Right cardiac atrium (tissue), 5 donors: ENCODE data around the gene GRID2IP. TPM values are rescaled to one million over a fixed set of nuclear protein-coding genes. Genes with fewer than 3 reads are reported as not detected.

Source experiments
- ATAC-seq, 2 donors: fragments of 200-7000 bp; cut with Tn5 transposase; one replicate each; pipeline versions ENCODE4 v1.8.0 to v1.9.1; 2020; ENCODE audit warnings: moderate library complexity in 2 of 2, mild to moderate bottlenecking in 1 of 2
- DNase-seq, 3 donors: peaks; one replicate each; pipeline ENCODE4 v3.0.0-alpha.2; 2020
- H3K27ac ChIP-seq: one replicate; pipeline ENCODE4 v1.5.1; 2013; ENCODE audit warnings: mild to moderate bottlenecking, low read length, control low read depth, moderate library complexity
- H3K27me3 ChIP-seq: one replicate; pipeline ENCODE4 v1.6.1; 2013; ENCODE audit not compliant: control insufficient read depth, insufficient read depth
- H3K4me1 ChIP-seq: one replicate; pipeline ENCODE4 v1.6.1; 2013; ENCODE audit warnings: low read length; ENCODE audit not compliant: control insufficient read depth, insufficient read depth
- H3K4me3 ChIP-seq: one replicate; pipeline ENCODE4 v1.5.1; 2013; ENCODE audit warnings: low read length, control low read depth
- H3K9me3 ChIP-seq: one replicate; pipeline ENCODE4 v1.6.1; 2013; ENCODE audit warnings: low read length; ENCODE audit not compliant: control insufficient read depth
- WGBS: extraction: QIAGEN DNeasy Blood & Tissue Kit; methylation state at CpG from one replicate; pipeline ENCODE4 v1.1.7; 2013; 5-methylcytosine and 5-hydroxymethylcytosine counted together
- intact Hi-C, 4 donors: fragments of 100-400 bp; cut with DNase I; formaldehyde crosslinking; loops; one replicate each; pipeline versions ENCODE4 v1.11.0 to v1.14.0; 2022 to 2023
- polyA plus RNA-seq: library from polyadenylated mRNA; stranded (reverse); fragments of 200-250 nt; gene quantifications from one replicate; pipeline ENCODE4 v1.2.3, GENCODE V29; 2013
- total RNA-seq, 4 donors: library from RNA; stranded (reverse); fragmentation: NEBNext Ultra II Directional; extraction: Animal tissue kit (Norgen Biotek cat#: 25700); gene quantifications; one replicate each; pipeline ENCODE4 v1.2.1, GENCODE V29; 2021
- donor health status: healthy with polysubstance abuse.
- donor health status: DM: no; HTN: yes; CAD: no.
- donor health status: DM: no; HTN: no; CAD: no.
- donor health status: DM: no; HTN: yes; CAD: no; lungs with severe emphysema.
- donor health status: DM: yes; HTN: yes; CAD: no.

GRID2IP gene
- total and polyA plus RNA-seq, 5 donors = 0.05 to 0.20 (median 0.09) TPM; not detected in 2

DNA sequence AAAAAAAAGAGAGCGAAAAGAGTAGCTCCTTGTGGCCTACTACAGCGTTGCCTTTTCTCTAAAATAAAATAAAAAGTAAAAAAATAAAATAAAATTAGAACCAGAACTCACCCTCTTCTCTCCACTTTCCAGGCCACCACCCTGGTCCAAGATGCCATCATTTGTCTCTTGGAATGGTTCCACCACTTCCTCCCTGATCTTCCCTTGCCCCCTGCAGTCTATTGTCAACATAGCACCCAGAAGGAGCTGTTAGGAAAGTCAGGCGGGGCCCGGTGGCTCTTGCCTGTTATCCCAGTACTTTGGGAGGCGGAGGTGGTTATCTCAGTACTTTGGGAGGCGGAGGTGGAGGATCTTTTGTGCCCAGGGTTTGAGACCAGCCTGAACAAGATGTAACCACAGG, 7.6 kb upstream of the GRID2IP start:
- DNase-seq (peak in 1 of 3 donors; percentile 35), ATAC-seq (peak in 1 of 2 donors; percentile 31)
- no peak overlapping the region for H3K27ac ChIP-seq
- WGBS = 45% methylated on average over 6 of the region's 6 CpGs
- H3K27me3 ChIP-seq = no peaks in the 10 kb centered on the region
- no peak overlapping the region for H3K4me3 ChIP-seq
- H3K9me3 ChIP-seq = no peaks in the 10 kb centered on the region
- intact Hi-C loops = no loop called here
- H3K4me1 ChIP-seq = no peaks in the 10 kb centered on the region

DNA sequence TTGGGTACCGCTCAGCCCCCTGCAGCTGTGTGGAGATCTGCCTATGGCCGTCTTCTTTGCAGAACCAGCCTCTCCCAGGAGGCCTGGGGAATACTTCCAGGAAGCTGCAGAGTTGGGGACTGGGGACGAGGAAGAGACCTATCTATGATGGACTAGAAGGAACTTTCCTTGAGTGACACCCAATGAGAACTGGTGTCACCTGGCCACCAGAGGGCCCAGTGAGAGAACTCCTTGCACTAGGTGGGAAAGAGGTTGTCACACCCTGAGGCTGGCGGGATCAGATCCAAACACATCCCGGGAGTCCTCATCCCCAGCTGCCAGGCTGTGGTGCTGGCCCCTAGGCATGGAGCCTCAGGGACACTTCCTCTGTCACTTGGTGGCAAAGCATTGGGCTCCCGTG, 4.9 kb upstream of the GRID2IP start:
- H3K27ac ChIP-seq = no peak overlapping the region
- no peaks in the 10 kb centered on the region for H3K9me3 ChIP-seq
- H3K27me3 ChIP-seq = no peaks in the 10 kb centered on the region
- no peak overlapping the region for H3K4me3 ChIP-seq
- no peaks in the 10 kb centered on the region for H3K4me1 ChIP-seq
- 67% methylated on average over 6 of the region's 6 CpGs for WGBS
- DNase-seq (no peak), ATAC-seq (no peak)
- intact Hi-C loops = no loop called here

DNA sequence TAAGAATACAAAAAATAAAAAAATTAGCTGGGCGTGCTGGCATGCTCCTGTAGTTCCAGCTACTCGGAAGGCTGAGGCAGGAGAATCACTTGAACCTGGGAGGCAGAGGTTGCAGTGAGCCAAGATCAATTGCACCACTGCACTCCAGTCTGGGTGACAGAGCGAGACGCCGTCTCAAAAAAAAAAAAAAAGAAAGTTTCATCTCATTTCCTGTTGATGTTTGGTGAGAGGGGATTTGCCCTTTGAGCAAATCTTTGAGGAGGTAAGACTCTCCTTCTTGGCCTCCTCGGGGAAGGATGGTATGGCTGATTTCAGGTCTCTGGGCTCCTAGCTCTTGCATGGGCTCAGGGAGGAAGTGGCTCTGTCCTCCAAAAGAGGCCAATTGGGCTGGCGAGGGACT, 3.6 kb upstream of the GRID2IP start:
- WGBS = 82% methylated on average over 7 of the region's 7 CpGs
- DNase-seq (peak in 1 of 3 donors; percentile 20), ATAC-seq (no peak)
- intact Hi-C loops = no loop called here
- no peak overlapping the region for H3K27ac ChIP-seq
- no peaks in the 10 kb centered on the region for H3K9me3 ChIP-seq
- H3K4me1 ChIP-seq = no peaks in the 10 kb centered on the region
- no peaks in the 10 kb centered on the region for H3K27me3 ChIP-seq
- no peak overlapping the region for H3K4me3 ChIP-seq

DNA sequence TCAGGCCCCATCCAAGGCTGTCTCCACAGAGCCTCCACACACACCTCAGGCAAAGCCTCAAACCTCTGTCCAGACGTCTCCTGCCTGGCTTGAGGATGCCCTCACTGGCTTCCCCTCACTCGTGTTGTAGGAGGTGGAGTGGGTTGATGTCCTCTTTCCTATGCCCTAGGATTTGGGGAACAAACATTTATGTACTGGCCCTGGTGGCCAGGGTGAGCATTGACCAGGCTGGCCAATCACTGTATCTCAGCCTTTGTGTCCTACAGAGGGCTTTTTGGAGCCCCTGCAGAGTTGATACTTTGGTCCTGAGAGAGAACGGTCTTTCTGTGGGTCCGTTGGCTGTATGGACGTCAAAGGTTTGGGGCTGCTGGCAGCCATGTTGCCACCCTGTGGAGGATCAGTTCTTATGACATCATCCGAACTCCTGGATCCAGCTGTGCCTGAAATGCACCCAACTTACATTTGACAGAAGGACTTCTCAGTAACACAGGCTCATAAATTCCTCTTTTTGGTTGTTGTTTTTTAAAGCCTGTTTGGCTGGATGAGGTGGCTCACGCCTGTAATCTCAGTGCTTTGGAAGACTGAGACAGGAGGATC, 2.3 kb upstream of the GRID2IP start:
- ATAC-seq = no peak
- no peaks in the 10 kb centered on the region for H3K4me1 ChIP-seq
- 74% methylated on average over 7 of the region's 7 CpGs for WGBS
- intact Hi-C loops = no loop called here
- peak in 1 of 3 donors; percentile 4 for DNase-seq
- no peaks in the 10 kb centered on the region for H3K27me3 ChIP-seq
- no peak overlapping the region for H3K4me3 ChIP-seq
- H3K9me3 ChIP-seq = no peaks in the 10 kb centered on the region
- no peak overlapping the region for H3K27ac ChIP-seq

DNA sequence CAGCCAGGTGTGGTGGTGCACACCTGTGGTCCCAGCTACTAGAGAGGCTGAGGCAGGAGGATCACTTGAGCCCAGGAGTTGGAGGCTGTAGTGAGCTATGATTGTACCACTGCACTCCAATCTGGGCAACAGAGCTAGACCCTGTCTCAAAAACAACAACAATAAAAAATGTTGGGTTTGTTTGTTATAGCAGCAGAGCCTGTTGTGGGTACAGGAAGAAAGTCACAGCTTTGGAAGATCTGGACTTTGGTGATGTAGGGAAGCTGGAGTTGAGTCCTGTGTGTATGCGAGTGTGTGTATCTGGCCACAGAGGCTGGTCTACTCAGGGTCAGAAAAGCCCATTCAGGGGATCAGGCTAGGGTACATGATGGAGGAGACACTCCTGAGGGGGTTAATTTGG, 3.9 kb downstream of the GRID2IP start:
- DNase-seq = no peak
- intact Hi-C loops = no loop called here
- Histone ChIP-seq H3K4me3 (no peak overlapping the region), H3K4me1 (no peaks in the 10 kb centered on the region), H3K9me3 (no peaks in the 10 kb centered on the region), H3K27me3 (no peaks in the 10 kb centered on the region), H3K27ac (no peak overlapping the region)
- WGBS = 93% methylated on average over 1 of the region's 1 CpG
- ATAC-seq = no peak

DNA sequence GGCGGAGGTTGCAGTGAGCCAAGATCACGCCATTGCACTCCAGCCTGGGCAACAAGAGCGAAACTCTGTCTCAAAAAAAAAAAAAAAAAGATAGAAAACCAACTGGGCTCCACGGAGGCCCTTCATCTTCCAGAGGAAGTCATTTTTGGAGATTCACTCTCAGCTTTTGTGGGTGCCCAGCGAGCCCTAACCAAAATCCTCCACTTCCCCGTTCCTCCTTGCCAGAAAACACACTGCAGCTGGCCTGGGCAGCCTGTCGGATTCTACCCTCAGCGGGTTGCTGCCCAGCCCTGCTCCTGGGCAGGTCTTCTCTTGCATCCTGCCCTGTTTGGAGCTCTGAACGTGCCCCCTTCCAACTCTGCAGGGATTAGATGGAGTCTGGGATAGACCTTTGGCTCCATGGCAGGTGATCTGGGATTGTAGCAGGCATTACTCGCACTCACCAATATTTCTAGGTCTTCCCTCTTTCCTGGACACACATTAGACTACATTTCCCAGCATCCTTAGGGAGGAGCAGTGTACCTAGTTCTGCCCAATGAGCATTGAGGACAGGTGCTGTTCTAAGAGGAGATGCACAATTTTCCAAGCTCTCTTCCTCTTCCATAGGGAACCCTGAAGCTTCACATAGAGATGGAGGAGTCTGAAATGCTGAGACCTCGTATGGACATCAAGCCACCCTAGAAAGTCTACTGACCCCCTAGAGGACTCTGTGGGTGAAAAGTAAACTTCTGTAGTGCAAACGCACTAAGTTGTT, 4.6 kb downstream of the GRID2IP start:
- Histone ChIP-seq H3K27ac (no peak overlapping the region), H3K4me1 (no peaks in the 10 kb centered on the region), H3K4me3 (no peak overlapping the region), H3K9me3 (no peaks in the 10 kb centered on the region), H3K27me3 (no peaks in the 10 kb centered on the region)
- no peak for ATAC-seq
- DNase-seq = peak in 1 of 3 donors; percentile 2
- WGBS = 75% methylated on average over 12 of the region's 12 CpGs
- intact Hi-C loops = no loop called here

DNA sequence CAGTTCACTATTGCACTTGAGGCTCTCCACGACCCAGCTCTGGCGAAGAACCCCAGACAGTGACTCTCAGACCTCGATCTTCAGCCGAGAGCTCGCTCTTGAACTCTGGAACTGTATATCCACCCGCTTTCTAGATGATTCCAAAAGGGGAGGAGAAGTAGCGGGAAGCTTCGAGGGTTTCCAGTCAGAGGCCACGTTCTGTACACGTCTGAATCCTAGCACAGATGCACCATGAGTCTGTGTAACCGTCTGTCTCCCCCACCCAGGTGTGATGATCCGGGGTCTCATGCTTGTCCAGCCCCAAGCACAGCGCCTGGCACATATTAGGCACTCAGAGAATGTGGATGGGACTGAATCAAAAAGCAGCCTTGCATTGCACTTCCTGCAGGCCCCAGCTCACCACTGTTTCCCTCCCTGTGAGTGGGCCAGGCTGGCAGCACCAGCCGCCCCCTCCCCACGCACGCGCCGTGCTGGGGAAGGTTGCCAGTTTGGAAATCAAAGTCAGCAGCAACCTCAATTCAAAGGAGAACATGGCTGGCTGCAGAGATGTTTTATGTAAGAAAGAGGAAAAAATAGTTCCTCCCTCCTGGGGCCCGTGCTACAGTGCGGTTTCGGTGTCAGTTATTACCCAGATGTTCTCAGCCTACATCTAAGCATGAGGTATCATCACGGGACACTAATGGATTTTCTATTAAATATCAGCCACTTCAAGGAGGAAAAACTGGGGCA, 5.7 kb downstream of the GRID2IP start:
- DNase-seq (peak in 1 of 3 donors; percentile 7), ATAC-seq (no peak)
- WGBS = 82% methylated on average over 22 of the region's 22 CpGs
- Histone ChIP-seq H3K9me3 (no peaks in the 10 kb centered on the region), H3K27ac (no peak overlapping the region), H3K27me3 (no peaks in the 10 kb centered on the region), H3K4me1 (no peaks in the 10 kb centered on the region), H3K4me3 (no peak overlapping the region)
- intact Hi-C loops = no loop called here

DNA sequence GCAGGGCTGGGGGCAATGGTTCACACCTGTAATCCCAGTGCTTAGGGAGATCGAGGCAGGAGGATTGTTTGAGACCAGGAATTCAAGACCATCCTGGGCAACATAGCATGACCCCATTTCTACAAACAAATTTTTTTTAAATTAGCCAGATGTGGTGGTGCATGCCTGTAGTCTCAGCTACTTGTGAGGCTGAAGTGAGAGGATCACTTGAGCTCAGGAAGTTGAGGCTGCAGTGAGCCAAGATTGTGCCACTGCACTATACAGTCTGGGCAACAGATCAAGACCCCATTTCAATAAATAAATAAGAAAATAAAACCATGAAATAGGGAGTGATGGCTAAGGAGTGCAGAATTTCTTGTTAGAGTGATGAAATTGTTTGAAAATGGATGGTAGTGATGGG, 8.9 kb downstream of the GRID2IP start:
- no peak overlapping the region for H3K4me3 ChIP-seq
- DNase-seq (no peak), ATAC-seq (no peak)
- H3K9me3 ChIP-seq = no peaks in the 10 kb centered on the region
- intact Hi-C loops = no loop called here
- no peak overlapping the region for H3K27ac ChIP-seq
- no peaks in the 10 kb centered on the region for H3K4me1 ChIP-seq
- 93% methylated on average over 1 of the region's 1 CpG for WGBS
- H3K27me3 ChIP-seq = no peaks in the 10 kb centered on the region

DNA sequence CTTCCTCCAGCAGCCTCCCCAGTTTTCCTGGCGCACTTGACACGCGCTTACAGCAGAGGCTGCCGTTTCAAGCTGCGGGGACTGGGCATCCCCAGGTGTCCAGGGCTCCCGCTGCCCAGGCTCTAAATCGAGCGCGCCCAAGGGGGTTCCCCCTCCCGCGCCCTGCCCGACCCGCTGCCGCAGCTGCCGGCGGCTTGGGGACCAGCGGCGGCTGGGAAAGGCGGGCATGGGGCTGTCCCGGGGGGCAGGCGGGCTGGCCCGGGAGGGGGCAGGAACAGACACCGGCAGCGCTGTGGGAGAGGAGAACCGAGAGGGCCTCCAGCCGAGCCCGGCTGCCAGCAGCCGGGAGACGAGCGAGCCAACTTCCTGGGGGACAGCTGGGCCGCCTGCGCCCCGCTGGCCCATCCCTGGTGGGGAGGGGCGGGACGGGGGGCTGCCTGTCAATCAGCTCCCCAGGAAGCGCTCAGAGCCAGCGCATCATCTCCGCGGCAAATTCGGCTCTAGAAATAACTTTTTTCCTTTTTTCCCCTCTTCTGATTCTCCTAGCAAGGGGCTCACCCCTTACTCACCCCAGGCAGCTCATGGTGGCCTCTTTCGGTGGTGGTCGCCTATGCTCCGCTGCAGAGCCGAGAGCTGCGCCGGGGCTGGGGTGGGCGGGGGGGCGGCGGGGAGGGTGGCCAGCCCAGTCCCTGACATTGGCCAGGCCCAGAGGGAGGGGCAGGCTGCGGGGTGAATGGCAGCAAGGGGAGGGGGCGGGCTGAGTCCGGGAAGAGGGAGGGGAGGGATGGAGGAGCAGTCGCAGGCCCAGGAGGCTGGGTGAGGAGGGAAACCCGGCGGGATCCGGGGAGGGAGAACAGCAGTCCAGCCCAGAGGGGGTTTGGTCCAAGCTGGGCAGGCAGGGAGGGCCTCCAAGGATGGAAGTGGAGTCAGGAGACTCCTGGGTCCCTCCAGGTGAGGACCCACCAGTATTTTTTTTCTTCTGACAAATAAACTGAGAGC, 14.7 kb downstream of the GRID2IP start:
- WGBS = 1% methylated on average over 56 of the region's 56 CpGs
- no peaks in the 10 kb centered on the region for H3K27me3 ChIP-seq
- H3K27ac ChIP-seq = no peak overlapping the region
- ATAC-seq = peak in 1 of 2 donors; percentile 40
- H3K9me3 ChIP-seq = no peaks in the 10 kb centered on the region
- H3K4me1 ChIP-seq = no peaks in the 10 kb centered on the region
- intact Hi-C loops = no loop called here
- H3K4me3 ChIP-seq = peak overlapping the region; percentile 39
- no peak for DNase-seq

DNA sequence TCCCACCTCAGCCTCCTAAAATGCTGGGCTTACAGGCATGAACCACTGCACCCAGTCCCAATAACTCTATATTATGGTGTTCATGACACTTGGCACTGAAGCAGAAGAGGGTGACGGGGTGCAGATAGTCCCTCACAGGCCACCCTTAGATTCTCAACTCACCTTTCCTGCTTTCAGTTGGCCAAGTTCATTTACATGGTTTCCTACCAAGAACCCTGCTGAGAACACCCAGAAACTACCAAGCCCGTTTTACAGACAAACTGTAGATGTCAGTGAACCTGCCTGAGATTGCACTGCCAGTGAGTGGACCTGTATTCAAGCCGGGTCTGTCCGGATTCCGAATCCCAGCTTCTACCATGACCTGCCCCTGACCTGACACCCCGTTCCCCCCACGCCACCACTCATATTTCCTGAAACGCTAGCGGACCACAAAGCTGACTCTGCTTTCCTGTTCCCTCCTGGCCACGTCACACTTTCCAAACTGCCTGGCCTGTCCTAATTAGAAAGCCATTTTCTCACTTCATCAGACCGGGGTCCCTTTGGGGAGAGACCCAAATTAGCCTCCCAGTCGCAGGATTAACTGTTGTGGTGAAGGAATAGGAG, 17.3 kb downstream of the GRID2IP start:
- DNase-seq (no peak), ATAC-seq (no peak)
- H3K4me1 ChIP-seq = no peaks in the 10 kb centered on the region
- no peaks in the 10 kb centered on the region for H3K9me3 ChIP-seq
- H3K27me3 ChIP-seq = no peaks in the 10 kb centered on the region
- H3K27ac ChIP-seq = no peak overlapping the region
- no peak overlapping the region for H3K4me3 ChIP-seq
- WGBS = 39% methylated on average over 12 of the region's 12 CpGs
- intact Hi-C loops = no loop called here
